PC-3 (cell line): ENCODE measurements around the gene ZRANB2. TPM values are rescaled to one million over a fixed set of nuclear protein-coding genes. Genes with fewer than 3 reads are reported as not detected.

ENCODE experiments used
- ATAC-seq: fragments of 200-7000 bp; cut with Tn5 transposase; 2 replicates; pipeline ENCODE4 v1.9.1; 2020; ENCODE audit warnings: mild to moderate bottlenecking, moderate library complexity
- Bru-seq: library from RNA; stranded (reverse); fragments of 400-500 nt; gene quantifications from one replicate; lab custom pipeline; 2021; lab: Mats Ljungman, UMichigan
- BruChase-seq, 2 experiments: library from RNA; stranded (reverse); fragments of 400-500 nt; gene quantifications; one replicate each; lab custom pipeline; 2021; lab: Mats Ljungman, UMichigan
- BruUV-seq: library from RNA; stranded (reverse); fragments of 400-500 nt; replicated peaks from 2 replicates; lab custom pipeline; 2021; lab: Mats Ljungman, UMichigan
- CTCF ChIA-PET: fragments of 300-600 bp; sonication (Branson Sonifier 250); formaldehyde crosslinking; loops from one replicate; lab custom pipeline; 2022; ENCODE audit warnings: antibody characterized with exemption; lab: Charles Lee
- POLR2A ChIA-PET: fragments of 300-600 bp; sonication (Branson Sonifier 250); formaldehyde crosslinking; loops from one replicate; lab custom pipeline; 2022; ENCODE audit warnings: antibody characterized with exemption; ENCODE audit not compliant: unreplicated experiment; lab: Charles Lee
- DNase-seq: peaks from one replicate; pipeline ENCODE4 v3.0.0-alpha.2; 2015
- H2AFZ ChIP-seq: fragments of 300-600 bp; sonication (generic); 2 replicates; pipeline ENCODE4 v1.6.0; 2016; ENCODE audit warnings: antibody characterized with exemption, low read length
- H3F3A ChIP-seq: fragments of 300-600 bp; sonication (generic); one replicate; pipeline ENCODE4 v1.6.0; 2017; ENCODE audit warnings: antibody characterized with exemption, low read length, control low read depth, mild to moderate bottlenecking; ENCODE audit not compliant: unreplicated experiment
- H3K27ac ChIP-seq: fragments of 300-600 bp; sonication (generic); 2 replicates; pipeline ENCODE4 v1.5.1; 2016; ENCODE audit warnings: mild to moderate bottlenecking, low read length
- H3K27me3 ChIP-seq: fragments of 300-600 bp; sonication (generic); 2 replicates; pipeline ENCODE4 v1.6.1; 2016; ENCODE audit warnings: low read length, mixed read lengths
- H3K36me3 ChIP-seq: fragments of 300-600 bp; sonication (generic); 2 replicates; pipeline ENCODE4 v1.6.1; 2016; ENCODE audit warnings: low read depth, mixed run types, low read length, mixed read lengths
- H3K4me1 ChIP-seq: fragments of 300-600 bp; sonication (generic); 2 replicates; pipeline ENCODE4 v1.5.1; 2016; ENCODE audit warnings: low read length; ENCODE audit not compliant: insufficient read depth
- H3K4me2 ChIP-seq: fragments of 300-600 bp; sonication (generic); 2 replicates; pipeline ENCODE4 v1.6.0; 2016; ENCODE audit warnings: low read length
- H3K4me3 ChIP-seq: fragments of 300-600 bp; sonication (generic); 2 replicates; pipeline ENCODE4 v1.5.1; 2016; ENCODE audit warnings: mild to moderate bottlenecking, low read length, mixed read lengths
- H3K79me2 ChIP-seq: fragments of 300-600 bp; sonication (generic); 2 replicates; pipeline ENCODE4 v1.6.1; 2017; ENCODE audit warnings: low read length, mixed read lengths
- H3K9ac ChIP-seq: fragments of 300-600 bp; sonication (generic); 2 replicates; pipeline ENCODE4 v1.6.0; 2016; ENCODE audit warnings: mild to moderate bottlenecking, low read length
- H3K9me2 ChIP-seq: fragments of 300-600 bp; sonication (generic); replicated peaks from 2 replicates; pipeline ENCODE4 v1.6.1; 2016; ENCODE audit warnings: mixed run types, low read length, mixed read lengths
- H3K9me3 ChIP-seq: fragments of 300-600 bp; sonication (generic); 2 replicates; pipeline ENCODE4 v1.6.1; 2016; ENCODE audit warnings: low read length, mixed read lengths
- H4K20me1 ChIP-seq: fragments of 300-600 bp; sonication (generic); 2 replicates; pipeline ENCODE4 v1.6.1; 2016; ENCODE audit warnings: low read length, mixed read lengths
- CTCF ChIP-seq: fragments of 300-600 bp; sonication (generic); conservative IDR thresholded peaks from 2 replicates; pipeline ENCODE4 v1.5.1; 2017; ENCODE audit warnings: antibody characterized with exemption, low read depth, mild to moderate bottlenecking, low read length
- EZH2 ChIP-seq: fragments of 300-600 bp; sonication (generic); IDR thresholded peaks from one replicate; pipeline ENCODE4 v1.6.1; 2017; ENCODE audit warnings: antibody characterized with exemption, mild to moderate bottlenecking, low read length; ENCODE audit not compliant: unreplicated experiment
- EZH2phosphoT487 ChIP-seq: fragments of 300-600 bp; sonication (generic); IDR thresholded peaks from 2 replicates; pipeline ENCODE4 v1.6.1; 2018; ENCODE audit warnings: mild to moderate bottlenecking, antibody characterized with exemption, low read length, borderline replicate concordance
- intact Hi-C: fragments of 100-400 bp; cut with micrococcal nuclease; formaldehyde crosslinking; loops from 2 replicates; pipeline ENCODE4 v1.9.0; 2023
- long read RNA-seq: library from polyadenylated mRNA; unstranded; transcript quantifications from one replicate; pipeline ENCODE4 v2.0.0, GENCODE V29; 2021; ENCODE audit not compliant: unreplicated experiment
- total RNA-seq: library from RNA; depleted of rRNA; stranded (reverse); fragments of >200 nt; gene quantifications from 2 replicates; pipeline ENCODE4 v1.2.3, GENCODE V29; 2014; rRNA removed

The ZRANB2 gene, protein sequence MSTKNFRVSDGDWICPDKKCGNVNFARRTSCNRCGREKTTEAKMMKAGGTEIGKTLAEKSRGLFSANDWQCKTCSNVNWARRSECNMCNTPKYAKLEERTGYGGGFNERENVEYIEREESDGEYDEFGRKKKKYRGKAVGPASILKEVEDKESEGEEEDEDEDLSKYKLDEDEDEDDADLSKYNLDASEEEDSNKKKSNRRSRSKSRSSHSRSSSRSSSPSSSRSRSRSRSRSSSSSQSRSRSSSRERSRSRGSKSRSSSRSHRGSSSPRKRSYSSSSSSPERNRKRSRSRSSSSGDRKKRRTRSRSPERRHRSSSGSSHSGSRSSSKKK
- total RNA-seq (38.7 and 45.5 TPM in 2 replicates), Bru-seq, nascent RNA (percentile 98 among the genes with signal in this experiment), BruChase-seq, experiment 1, labeled RNA remaining after a 6-hour chase (percentile 90 among the genes with signal in this experiment), BruChase-seq, experiment 2, labeled RNA remaining after a 2-hour chase (percentile 99 among the genes with signal in this experiment)
- long read RNA-seq, transcript ZRANB2-201 (11 exons, 2,821 nt): minor isoform, 33 of 188 reads
- long read RNA-seq, transcript ZRANB2-202 (10 exons, 3,078 nt): major isoform, 49 of 188 reads
- long read RNA-seq, partial matches to known transcripts: 72 of 188 reads
- long read RNA-seq, other reads (novel, unspliced or antisense): 32 of 188 reads

DNA sequence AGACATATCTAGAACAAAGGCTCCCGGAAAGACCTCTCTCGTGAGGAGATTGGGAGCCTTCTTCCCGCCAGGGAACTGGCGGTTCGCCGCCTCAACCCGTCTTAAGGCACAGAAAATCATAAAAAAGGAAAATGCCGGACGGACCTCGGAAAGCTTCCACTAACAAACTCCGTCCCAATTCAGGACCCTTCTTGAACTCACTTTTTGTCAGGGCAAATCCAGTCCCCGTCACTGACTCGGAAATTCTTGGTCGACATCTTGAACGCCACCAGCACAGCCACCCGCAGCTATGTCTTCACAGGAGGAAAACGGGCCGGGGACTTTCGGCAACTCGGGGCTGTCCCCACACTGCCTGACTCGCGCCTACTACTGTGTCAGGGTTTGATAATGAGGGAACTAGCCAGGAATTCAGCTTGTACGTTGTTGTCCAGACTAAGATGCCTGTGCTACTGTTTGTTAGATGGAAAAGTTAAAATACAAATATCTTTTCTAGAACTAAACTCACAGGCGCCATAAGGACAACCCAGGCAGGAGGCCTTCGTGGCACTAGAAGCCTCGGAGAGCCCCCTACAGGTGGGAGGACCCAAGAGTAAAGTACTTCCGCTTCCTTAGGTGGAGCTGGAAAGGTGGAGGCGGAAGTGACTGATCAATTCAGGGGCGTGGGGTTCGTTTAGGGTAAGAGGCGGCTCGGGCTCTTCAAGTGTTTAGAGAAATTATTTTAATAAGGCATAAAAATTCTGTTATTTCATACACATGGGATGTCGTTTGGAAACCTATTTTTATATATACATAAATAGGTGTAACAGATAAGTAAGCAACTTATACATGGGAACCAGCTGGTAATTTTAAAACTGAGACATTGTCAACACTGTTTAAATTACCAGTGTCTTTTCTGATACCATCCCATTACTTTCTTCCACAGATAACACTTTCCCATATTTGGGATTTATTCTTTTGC is at the start of gene ZRANB2:
Gene ZRANB2, minus strand, starts transcription at position 297 of the 958 bp plus-strand sequence. Its CDS starts 40 bp downstream, at position 257.
- DNase-seq (peak; percentile 97), ATAC-seq (peak; percentile 92)
- POLR2A ChIA-PET: interaction anchor here (0.6 kb wide), 3 partner anchors 10 to 383 kb away, joined by 3 to 5 read pairs (median 3); no protein-coding TSS in a partner anchor
- Histone ChIP-seq H3K9me3 (no peaks in the 10 kb centered on the region), H3K4me3 (peak within 1 kb of the TSS; percentile 92), H3K4me1 (peaks cover 52% of the 10 kb centered on the region), H3K27ac (peak within 1 kb of the TSS; percentile 86), H3K9ac (peak within 1 kb of the TSS; percentile 99), H3K9me2 (no peaks in the 10 kb centered on the region), H3K27me3 (no peaks in the 10 kb centered on the region), H3F3A (peaks cover 5% of the 10 kb centered on the region), H3K79me2 (peaks cover 48% of the 10 kb centered on the region), H3K36me3 (peaks cover 27% of the 10 kb centered on the region), H3K4me2 (peak within 1 kb of the TSS; percentile 92), H4K20me1 (peaks cover 39% of the 10 kb centered on the region), H2AFZ (peak within 1 kb of the TSS; percentile 72)
- intact Hi-C loops: loop anchor here (1.0 kb wide), 1 partner anchor 876 kb away; the partner anchor contains the start of gene LRRC40
- BruUV-seq: no TSS peak
- TF ChIP-seq EZH2phosphoT487 (no peak), CTCF (peak; percentile 81), EZH2 (no peak)
- CTCF ChIA-PET: interaction anchor here (0.5 to 0.6 kb wide), 2 partner anchors 666 to 1150 kb away, joined by 5 to 6 read pairs; no protein-coding TSS in a partner anchor

GRCh38 chr1:71128060-71128459 is 47.2 kb upstream of the ZRANB2 start:
- Histone ChIP-seq H3K9me3 (peaks cover 7% of the 10 kb centered on the region; the same call in 1 of the 2 replicates), H3K27me3 (no peaks in the 10 kb centered on the region), H3K27ac (no peak overlapping the region), H3K4me1 (no peaks in the 10 kb centered on the region), H3K9me2 (no peaks in the 10 kb centered on the region), H3K36me3 (no peaks in the 10 kb centered on the region), H3K4me2 (no peak overlapping the region), H3K4me3 (no peak overlapping the region), H4K20me1 (no peaks in the 10 kb centered on the region), H3K9ac (no peak overlapping the region), H3K79me2 (no peaks in the 10 kb centered on the region), H2AFZ (no peak overlapping the region), H3F3A (no peaks in the 10 kb centered on the region)
- DNase-seq (no peak), ATAC-seq (no peak)
- POLR2A ChIA-PET: no interaction called here
- TF ChIP-seq EZH2 (no peak), CTCF (no peak)
- BruUV-seq: no TSS peak
- CTCF ChIA-PET: no interaction called here
- intact Hi-C loops: no loop called here
